Hepatocyte (in vitro differentiated cells): ENCODE data around the gene TUFM.

Experiments used
- EZH2 ChIP-seq: fragments of 200-600 bp; sonication (generic); IDR thresholded peaks from 2 replicates; pipeline ENCODE4 v1.6.1; 2016; ENCODE audit warnings: antibody characterized with exemption, mild to moderate bottlenecking, borderline replicate concordance
- EZH2phosphoT487 ChIP-seq: fragments of 200-600 bp; sonication (generic); IDR thresholded peaks from one replicate; pipeline ENCODE4 v1.6.1; 2018; ENCODE audit warnings: antibody characterized with exemption, mild to moderate bottlenecking, low read depth, moderate library complexity; ENCODE audit not compliant: unreplicated experiment, severe bottlenecking
- TF ChIP-seq, protein P1 (sequence below): fragments of 200-600 bp; sonication (generic); IDR thresholded peaks from 2 replicates; pipeline ENCODE4 v1.5.1; 2016; ENCODE audit warnings: antibody characterized with exemption, mild to moderate bottlenecking; ENCODE audit not compliant: poor library complexity

DNA sequence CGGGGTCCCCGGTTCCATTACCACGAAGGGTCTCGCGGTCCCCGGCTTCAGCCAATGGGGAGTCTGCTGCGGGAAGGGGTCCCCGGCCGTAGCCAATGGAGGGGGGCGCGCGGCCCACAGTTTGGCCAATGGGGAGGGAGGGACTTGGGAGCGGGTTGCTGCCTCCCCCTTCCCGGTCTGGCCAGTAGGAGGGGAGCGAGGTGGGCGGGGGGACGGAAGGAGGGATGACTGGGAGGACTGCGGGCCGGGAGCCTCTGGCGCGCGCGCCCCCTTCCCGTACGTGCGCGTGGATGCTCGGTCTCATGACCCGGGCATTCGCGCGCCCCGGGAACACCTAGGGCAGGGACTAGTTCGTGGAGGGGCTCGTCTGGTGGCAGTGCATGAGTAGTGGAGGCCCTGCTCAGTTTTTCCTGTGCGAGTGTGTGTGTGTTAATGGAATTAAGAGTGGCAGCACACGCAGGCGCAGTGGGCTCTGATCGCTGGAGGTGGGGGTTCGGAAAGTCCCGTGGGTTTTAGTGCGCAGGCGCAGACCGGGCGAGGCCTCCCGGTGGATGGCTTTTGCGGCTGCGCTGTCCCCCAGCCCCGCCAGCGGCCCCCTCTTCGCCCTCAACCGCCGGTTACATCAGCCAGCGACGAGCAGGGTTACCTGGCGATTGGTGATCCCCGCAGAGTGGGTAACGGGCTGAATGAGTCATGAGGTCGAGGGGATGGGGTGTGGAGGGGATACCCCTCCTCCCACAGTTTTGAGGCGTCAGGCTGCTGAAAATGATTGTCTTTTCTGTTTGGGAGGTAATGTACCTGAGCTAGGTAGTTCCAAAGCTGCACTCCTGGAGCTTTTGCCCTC lies 22.1 kb downstream of the TUFM start:
- TF ChIP-seq, protein P1, sequence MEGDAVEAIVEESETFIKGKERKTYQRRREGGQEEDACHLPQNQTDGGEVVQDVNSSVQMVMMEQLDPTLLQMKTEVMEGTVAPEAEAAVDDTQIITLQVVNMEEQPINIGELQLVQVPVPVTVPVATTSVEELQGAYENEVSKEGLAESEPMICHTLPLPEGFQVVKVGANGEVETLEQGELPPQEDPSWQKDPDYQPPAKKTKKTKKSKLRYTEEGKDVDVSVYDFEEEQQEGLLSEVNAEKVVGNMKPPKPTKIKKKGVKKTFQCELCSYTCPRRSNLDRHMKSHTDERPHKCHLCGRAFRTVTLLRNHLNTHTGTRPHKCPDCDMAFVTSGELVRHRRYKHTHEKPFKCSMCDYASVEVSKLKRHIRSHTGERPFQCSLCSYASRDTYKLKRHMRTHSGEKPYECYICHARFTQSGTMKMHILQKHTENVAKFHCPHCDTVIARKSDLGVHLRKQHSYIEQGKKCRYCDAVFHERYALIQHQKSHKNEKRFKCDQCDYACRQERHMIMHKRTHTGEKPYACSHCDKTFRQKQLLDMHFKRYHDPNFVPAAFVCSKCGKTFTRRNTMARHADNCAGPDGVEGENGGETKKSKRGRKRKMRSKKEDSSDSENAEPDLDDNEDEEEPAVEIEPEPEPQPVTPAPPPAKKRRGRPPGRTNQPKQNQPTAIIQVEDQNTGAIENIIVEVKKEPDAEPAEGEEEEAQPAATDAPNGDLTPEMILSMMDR: peak; percentile 23
- TF ChIP-seq EZH2: no peak
- no peak for TF ChIP-seq EZH2phosphoT487
